Astrocyte (in vitro differentiated cells and primary cell): Measurements from ENCODE around the gene RNF5. TPM values are rescaled to one million over a fixed set of nuclear protein-coding genes. Genes with fewer than 3 reads are reported as not detected.
A peak's percentile ranks its signal among the peaks of the same experiment; 100 is the strongest.

Experiments
- DNase-seq: peaks from one replicate; pipeline ENCODE4 v3.0.0-alpha.2; 2010; ENCODE audit warnings: low read depth
- FAIRE-seq: peaks from 2 replicates; lab custom pipeline; 2011; peaks lifted over from hg19 to GRCh38; lab: Jason Lieb, UNC
- H2AFZ ChIP-seq: 2 replicates; pipeline ENCODE4 v1.6.0; 2012; ENCODE audit warnings: low read depth, low read length, inconsistent platforms
- H3K27ac ChIP-seq: 2 replicates; pipeline ENCODE4 v1.5.1; 2011; ENCODE audit warnings: low read depth, low read length, inconsistent platforms
- H3K27me3 ChIP-seq: 2 replicates; pipeline ENCODE4 v1.6.0; 2011; ENCODE audit warnings: low read length, inconsistent platforms; ENCODE audit not compliant: insufficient read depth
- H3K36me3 ChIP-seq: 2 replicates; pipeline ENCODE4 v1.5.1; 2011; ENCODE audit warnings: low read length, inconsistent platforms; ENCODE audit not compliant: insufficient read depth
- H3K4me1 ChIP-seq: 2 replicates; pipeline ENCODE4 v1.5.1; 2011; ENCODE audit warnings: low read length, inconsistent platforms; ENCODE audit not compliant: insufficient read depth
- H3K4me2 ChIP-seq: 2 replicates; pipeline ENCODE4 v1.6.0; 2012; ENCODE audit warnings: low read length, inconsistent platforms
- H3K4me3 ChIP-seq: 2 replicates; pipeline ENCODE4 v1.5.1; 2011; ENCODE audit warnings: low read depth, mild to moderate bottlenecking, low read length, inconsistent platforms; ENCODE audit not compliant: insufficient read depth
- H3K79me2 ChIP-seq: 2 replicates; pipeline ENCODE4 v1.6.0; 2012; ENCODE audit warnings: mild to moderate bottlenecking, low read length, inconsistent platforms; ENCODE audit not compliant: insufficient read depth
- H3K9ac ChIP-seq: 2 replicates; pipeline ENCODE4 v1.6.0; 2012; ENCODE audit warnings: mild to moderate bottlenecking, low read length, inconsistent platforms
- H3K9me3 ChIP-seq: 2 replicates; pipeline ENCODE4 v1.5.1; 2012; ENCODE audit warnings: low read depth, mild to moderate bottlenecking, low read length, inconsistent platforms; ENCODE audit not compliant: insufficient read depth
- H4K20me1 ChIP-seq: 2 replicates; pipeline ENCODE4 v1.6.0; 2012; ENCODE audit warnings: low read length, inconsistent platforms; ENCODE audit not compliant: insufficient read depth
- H3K27ac Mint-ChIP-seq: one replicate; pipeline ENCODE4 v1.8.0; 2021; ENCODE audit warnings: mild to moderate bottlenecking, mixed read lengths; ENCODE audit not compliant: unreplicated experiment
- H3K27me3 Mint-ChIP-seq: one replicate; pipeline ENCODE4 v1.8.0; 2021; ENCODE audit warnings: low read depth, mixed read lengths; ENCODE audit not compliant: unreplicated experiment
- H3K36me3 Mint-ChIP-seq: one replicate; pipeline ENCODE4 v1.8.0; 2021; ENCODE audit warnings: low read depth, mixed read lengths; ENCODE audit not compliant: unreplicated experiment
- H3K4me1 Mint-ChIP-seq: one replicate; pipeline ENCODE4 v1.8.0; 2021; ENCODE audit warnings: low read depth, mixed read lengths; ENCODE audit not compliant: unreplicated experiment
- H3K4me3 Mint-ChIP-seq: one replicate; pipeline ENCODE4 v1.8.0; 2021; ENCODE audit warnings: mild to moderate bottlenecking, moderate library complexity, mixed read lengths; ENCODE audit not compliant: unreplicated experiment
- H3K9me3 Mint-ChIP-seq: one replicate; pipeline ENCODE4 v1.8.0; 2021; ENCODE audit warnings: mild to moderate bottlenecking, mixed read lengths; ENCODE audit not compliant: unreplicated experiment
- CTCF ChIP-seq: IDR thresholded peaks from 2 replicates; pipeline ENCODE4 v1.5.1; 2011; ENCODE audit warnings: low read depth, mild to moderate bottlenecking, inconsistent platforms, low read length, moderate library complexity; ENCODE audit not compliant: insufficient read depth
- EZH2 ChIP-seq: IDR thresholded peaks from 2 replicates; pipeline ENCODE4 v1.6.1; 2012; ENCODE audit warnings: mild to moderate bottlenecking, low read length, inconsistent platforms; ENCODE audit not compliant: insufficient read depth
- total RNA-seq: library from RNA; stranded (reverse); gene quantifications from 2 replicates; pipeline ENCODE4 v1.2.1, GENCODE V29; 2021

The RNF5 gene
- total RNA-seq, 1 donor from 2014 or later: 59.0 TPM

GRCh38 chr6:32177183-32177787 is 920 bp upstream of the RNF5 start:
- Mint-ChIP-seq H3K4me1 (peaks cover 35% of the 10 kb centered on the region), H3K27ac (peak overlapping the region; percentile 99), H3K9me3 (no peaks in the 10 kb centered on the region), H3K27me3 (no peaks in the 10 kb centered on the region), H3K36me3 (peaks cover 5% of the 10 kb centered on the region), H3K4me3 (peak overlapping the region; percentile 97)
- no peak for TF ChIP-seq CTCF
- TF ChIP-seq EZH2: no peak
- Histone ChIP-seq H3K79me2 (peaks cover 47% of the 10 kb centered on the region), H3K4me2 (peak overlapping the region; percentile 95), H3K9me3 (no peaks in the 10 kb centered on the region), H4K20me1 (peaks cover 24% of the 10 kb centered on the region), H3K4me1 (peaks cover 33% of the 10 kb centered on the region), H2AFZ (peak overlapping the region; percentile 77), H3K36me3 (no peaks in the 10 kb centered on the region), H3K4me3 (peak overlapping the region; percentile 79), H3K27ac (peak overlapping the region; percentile 91), H3K9ac (peak overlapping the region; percentile 98), H3K27me3 (no peaks in the 10 kb centered on the region)
- no peak for DNase-seq
- no peak for FAIRE-seq

- H3K4me1 ChIP-seq: peaks cover 33% of the 10 kb centered on the region
- no peak for FAIRE-seq
- no peaks in the 10 kb centered on the region for H3K27me3 Mint-ChIP-seq
- H3K36me3 ChIP-seq: peaks cover 9% of the 10 kb centered on the region
- H3K4me3 ChIP-seq: peak overlapping the region; percentile 79
- peaks cover 24% of the 10 kb centered on the region for H3K4me1 Mint-ChIP-seq
- H3K9ac ChIP-seq: peak overlapping the region; percentile 98
- DNase-seq: no peak
- peak overlapping the region; percentile 35 for H2AFZ ChIP-seq
- no peaks in the 10 kb centered on the region for H3K9me3 Mint-ChIP-seq
- H4K20me1 ChIP-seq: peaks cover 13% of the 10 kb centered on the region
- peak overlapping the region; percentile 91 for H3K27ac ChIP-seq
- no peak for TF ChIP-seq EZH2
- peak overlapping the region; percentile 95 for H3K4me2 ChIP-seq
- peak overlapping the region; percentile 97 for H3K4me3 Mint-ChIP-seq
- H3K9me3 ChIP-seq: no peaks in the 10 kb centered on the region
- peaks cover 6% of the 10 kb centered on the region for H3K36me3 Mint-ChIP-seq
- peaks cover 32% of the 10 kb centered on the region for H3K79me2 ChIP-seq
- peak overlapping the region; percentile 99 for H3K27ac Mint-ChIP-seq
- no peaks in the 10 kb centered on the region for H3K27me3 ChIP-seq
Measured at GRCh38 chr6:32178547-32179440, 589 bp downstream of the RNF5 start.

- H2AFZ ChIP-seq: no peak overlapping the region
- Mint-ChIP-seq H3K9me3 (no peaks in the 10 kb centered on the region), H3K27me3 (no peaks in the 10 kb centered on the region), H3K4me3 (peak overlapping the region; percentile 97), H3K27ac (no peak overlapping the region), H3K36me3 (peaks cover 6% of the 10 kb centered on the region), H3K4me1 (peaks cover 21% of the 10 kb centered on the region)
- no peak overlapping the region for H3K9ac ChIP-seq
- peaks cover 27% of the 10 kb centered on the region for H3K4me1 ChIP-seq
- H3K4me2 ChIP-seq: peak overlapping the region; percentile 95
- no peaks in the 10 kb centered on the region for H3K27me3 ChIP-seq
- no peak for TF ChIP-seq CTCF
- TF ChIP-seq EZH2: no peak
- no peak for FAIRE-seq
- H4K20me1 ChIP-seq: peaks cover 2% of the 10 kb centered on the region
- no peak overlapping the region for H3K27ac ChIP-seq
- DNase-seq: no peak
- H3K36me3 ChIP-seq: peaks cover 11% of the 10 kb centered on the region
- peaks cover 21% of the 10 kb centered on the region for H3K79me2 ChIP-seq
- no peaks in the 10 kb centered on the region for H3K9me3 ChIP-seq
- H3K4me3 ChIP-seq: no peak overlapping the region
Measured at GRCh38 chr6:32179766-32180405, 1.7 kb downstream of the RNF5 start.
